Progenitor cell of endocrine pancreas (in vitro differentiated cells): ENCODE results near the gene ATXN10. TPM values are rescaled to one million over a fixed set of nuclear protein-coding genes. Genes with fewer than 3 reads are reported as not detected.

Experiments used
- DNase-seq: peaks from one replicate; pipeline ENCODE4 v3.0.0; 2021; ENCODE audit warnings: low spot score; ENCODE audit not compliant: unreplicated experiment
- H3K27ac Mint-ChIP-seq: 2 replicates; pipeline ENCODE4 v1.8.0; 2021; ENCODE audit warnings: mild to moderate bottlenecking, moderate library complexity, mixed read lengths
- H3K27me3 Mint-ChIP-seq: 2 replicates; pipeline ENCODE4 v1.8.0; 2021; ENCODE audit warnings: mixed read lengths
- H3K36me3 Mint-ChIP-seq: 2 replicates; pipeline ENCODE4 v1.8.0; 2022; ENCODE audit warnings: mixed read lengths; ENCODE audit not compliant: insufficient read depth
- H3K4me1 Mint-ChIP-seq: 2 replicates; pipeline ENCODE4 v1.8.0; 2021; ENCODE audit warnings: low read depth, mixed read lengths
- H3K4me3 Mint-ChIP-seq: 2 replicates; pipeline ENCODE4 v1.8.0; 2021; ENCODE audit warnings: low read depth, mild to moderate bottlenecking, moderate library complexity, mixed read lengths
- H3K9me3 Mint-ChIP-seq: 2 replicates; pipeline ENCODE4 v1.8.0; 2021; ENCODE audit warnings: low read depth, mixed read lengths
- CTCF ChIP-seq: fragments of 200-600 bp; sonication (generic); IDR thresholded peaks from one replicate; pipeline ENCODE4 v1.5.0; 2021; ENCODE audit warnings: antibody characterized with exemption, mild to moderate bottlenecking; ENCODE audit not compliant: unreplicated experiment
- total RNA-seq: library from RNA; stranded (reverse); gene quantifications from 2 replicates; pipeline ENCODE4 v1.2.1, GENCODE V29; 2021

The ATXN10 gene
- total RNA-seq, 1 donor from 2014 or later: 177 TPM

GRCh38 chr22:45731798-45732495, 60.3 kb downstream of the ATXN10 start:
- Mint-ChIP-seq H3K4me3 (no peak overlapping the region), H3K9me3 (no peaks in the 10 kb centered on the region), H3K4me1 (peaks cover 31% of the 10 kb centered on the region), H3K27me3 (no peaks in the 10 kb centered on the region), H3K36me3 (peaks cover 6% of the 10 kb centered on the region), H3K27ac (no peak overlapping the region)
- peak; percentile 51 for TF ChIP-seq CTCF
- DNase-seq: no peak

DNA sequence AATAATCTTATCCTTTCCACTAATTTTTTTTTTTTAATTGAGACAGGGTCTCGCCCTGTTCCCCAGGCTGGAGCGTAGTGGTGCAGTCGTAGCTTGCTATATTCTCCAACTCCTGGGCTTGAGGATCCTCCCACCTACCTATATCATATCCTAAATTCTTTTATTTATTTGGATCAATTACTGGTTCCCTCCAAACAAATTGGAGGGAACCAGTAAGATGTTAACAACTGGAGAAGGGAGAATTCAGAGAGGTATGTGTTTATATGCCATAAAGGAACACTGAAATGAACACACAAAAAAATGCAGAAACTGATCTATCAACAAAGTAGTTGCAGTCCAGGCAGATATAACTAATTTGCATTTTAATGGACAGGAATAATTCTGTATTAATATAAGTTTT, 63.6 kb downstream of the ATXN10 start:
- no peak for TF ChIP-seq CTCF
- Mint-ChIP-seq H3K27ac (no peak overlapping the region), H3K9me3 (no peaks in the 10 kb centered on the region), H3K4me3 (no peak overlapping the region), H3K36me3 (peaks cover 27% of the 10 kb centered on the region), H3K27me3 (no peaks in the 10 kb centered on the region), H3K4me1 (peaks cover 28% of the 10 kb centered on the region)
- no peak for DNase-seq

GRCh38 chr22:45738206-45738605, 66.6 kb downstream of the ATXN10 start:
- Mint-ChIP-seq H3K4me1 (peaks cover 35% of the 10 kb centered on the region), H3K27me3 (no peaks in the 10 kb centered on the region), H3K9me3 (peaks cover 4% of the 10 kb centered on the region), H3K36me3 (peaks cover 40% of the 10 kb centered on the region), H3K27ac (no peak overlapping the region), H3K4me3 (no peak overlapping the region)
- TF ChIP-seq CTCF: no peak
- DNase-seq: no peak

DNA sequence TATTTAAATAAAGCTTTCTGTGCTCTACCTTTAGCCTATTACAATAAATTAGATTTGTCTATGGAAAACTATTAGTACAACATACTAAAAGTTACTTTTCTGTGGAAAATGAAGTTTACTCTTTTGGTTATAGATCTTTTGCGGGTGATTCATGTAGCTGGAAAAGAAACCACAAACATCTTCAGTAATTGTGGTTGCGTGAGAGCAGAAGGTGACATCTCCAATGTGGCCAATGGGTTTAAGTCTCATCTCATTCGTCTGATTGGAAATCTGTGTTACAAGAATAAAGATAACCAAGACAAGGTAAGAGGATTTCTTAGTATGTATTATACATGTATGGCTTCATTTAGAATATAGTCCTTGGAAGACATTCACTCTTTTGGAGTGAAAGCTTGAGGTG, 68.6 kb downstream of the ATXN10 start:
- no peak overlapping the region for H3K4me3 Mint-ChIP-seq
- H3K36me3 Mint-ChIP-seq: peaks cover 44% of the 10 kb centered on the region
- H3K9me3 Mint-ChIP-seq: peaks cover 4% of the 10 kb centered on the region
- DNase-seq: no peak
- H3K27me3 Mint-ChIP-seq: no peaks in the 10 kb centered on the region
- no peak for TF ChIP-seq CTCF
- H3K27ac Mint-ChIP-seq: no peak overlapping the region
- H3K4me1 Mint-ChIP-seq: peaks cover 55% of the 10 kb centered on the region

DNA sequence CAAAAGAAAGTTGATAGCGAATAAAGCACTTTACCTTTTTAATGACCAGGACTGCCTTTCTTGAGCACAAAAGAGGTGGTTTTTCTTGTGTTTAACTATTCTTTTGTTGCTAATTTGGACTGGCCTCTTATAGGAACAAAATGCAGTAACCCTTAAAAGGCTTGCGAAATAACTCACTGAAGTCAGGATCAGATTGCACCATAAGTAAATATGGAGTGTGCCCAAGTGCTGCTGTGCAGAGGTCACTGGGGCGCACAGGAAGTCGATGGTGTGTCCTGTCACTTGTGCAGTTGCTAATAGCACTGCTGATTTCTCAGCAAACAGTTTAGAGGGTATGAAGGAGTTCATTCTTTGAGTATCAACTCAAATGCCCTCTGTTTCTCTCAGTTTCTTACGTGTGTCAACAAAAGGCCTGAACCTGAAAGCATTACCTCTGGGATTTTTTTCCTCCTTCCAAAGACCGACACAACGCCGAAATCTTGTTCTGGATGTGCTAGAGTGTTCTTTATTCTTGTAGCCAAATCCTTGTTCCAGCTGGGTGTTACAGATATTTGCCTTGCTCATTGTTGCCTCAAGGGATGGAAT, 71.3 kb downstream of the ATXN10 start:
- Mint-ChIP-seq H3K27me3 (no peaks in the 10 kb centered on the region), H3K4me1 (peaks cover 49% of the 10 kb centered on the region), H3K36me3 (peaks cover 42% of the 10 kb centered on the region), H3K27ac (peak overlapping the region; percentile 91), H3K9me3 (peaks cover 4% of the 10 kb centered on the region), H3K4me3 (peak overlapping the region; percentile 4)
- DNase-seq: no peak
- no peak for TF ChIP-seq CTCF
